ENCODE results near the gene NTRK1. TPM values are rescaled to one million over a fixed set of nuclear protein-coding genes. Genes with fewer than 3 reads are reported as not detected.
A peak's percentile ranks its signal among the peaks of the same experiment; 100 is the strongest.

NTRK1 gene
- total and polyA plus RNA-seq, 2 of the 4 experiments (the other 2 are of a cell fraction) = not detected

- Histone ChIP-seq H3K9me3 (ENCODE audit: control insufficient read depth, insufficient read depth, low read length) (no peaks in the 10 kb centered on the region), H3K9me1 (ENCODE audit: insufficient read depth, low read length) (no peaks in the 10 kb centered on the region), H3K4ac (ENCODE audit: low read depth, low read length) (no peak overlapping the region), H3K56ac (ENCODE audit: extremely low read depth, insufficient read depth, low read length) (no peak overlapping the region), H2AFZ (replicated peaks; ENCODE audit: low read length, poor library complexity) (peak overlapping the region; percentile 73), H4K20me1 (ENCODE audit: insufficient read depth, low read length) (0 out of 2 replicates have a peak, but pooled peaks cover 9% of the 10 kb centered on the region), H3K4me2 (ENCODE audit: low read depth, low read length) (peak overlapping the region; percentile 72), H3K4me3 (ENCODE audit: insufficient read depth, low read depth, low read length) (peak overlapping the region; percentile 13; the same call in 1 of the 2 replicates), H3K18ac (ENCODE audit: low read depth, low read length) (no peak overlapping the region), H3K27me3 (ENCODE audit: control insufficient read depth, insufficient read depth, low read length) (peaks cover 85% of the 10 kb centered on the region), H4K5ac (ENCODE audit: low read depth, low read length) (no peak overlapping the region), H4K91ac (ENCODE audit: insufficient read depth, low read depth, low read length) (no peak overlapping the region), H2BK20ac (ENCODE audit: low read depth, low read length) (no peak overlapping the region), H3K14ac (replicated peaks; ENCODE audit: low read depth, low read length) (no peak overlapping the region), H2AK9ac (replicated peaks; ENCODE audit: low read depth, low read length, poor library complexity) (peak overlapping the region; percentile 16), H4K8ac (ENCODE audit: low read depth in 2 of 2, low read length in 2 of 2) (no peak overlapping the region), H2AK5ac (ENCODE audit: low read depth, low read length) (no peak overlapping the region), H2BK120ac (ENCODE audit: low read depth, low read length) (no peak overlapping the region), H3K9ac (ENCODE audit: low read depth, low read length) (no peak overlapping the region), H3K79me1 (ENCODE audit: low read depth in 1 of 2, low read length in 2 of 2) (no peaks in the 10 kb centered on the region), H3K36me3 (ENCODE audit: control insufficient read depth, insufficient read depth, low read length) (no peaks in the 10 kb centered on the region), H3K23ac (ENCODE audit: low read depth, low read length) (0 out of 2 replicates have a peak overlapping the region, but pooled peaks have one; percentile 16), H3K4me1 (ENCODE audit: control insufficient read depth, insufficient read depth, low read length) (peaks cover 4% of the 10 kb centered on the region; the same call in 1 of the 2 replicates), H2BK5ac (ENCODE audit: low read depth, low read length, poor library complexity, severe bottlenecking) (no peak overlapping the region), H2BK15ac (ENCODE audit: low read depth, low read length) (no peak overlapping the region), H3K27ac (ENCODE audit: insufficient read depth, low read length) (no peak overlapping the region)
- dilution Hi-C loops (cut with HindIII; ENCODE audit: low sequenced_read_pairs, unreplicated experiment) (no loop called here), in situ Hi-C loops (cut with MboI; ENCODE audit: low sequenced_read_pairs) (no loop called here), intact Hi-C loops (cut with micrococcal nuclease) (loop anchor here (1.0 kb wide), 3 partner anchors 62 to 170 kb away; no protein-coding TSS in a partner anchor)
- WGBS, 2 experiments (ENCODE audit: extremely low coverage in 2 of 2, insufficient read length in 1 of 2) = 12% methylated on average over 14 of the region's 33 CpGs; no CpG with 5 or more reads in 1 of the 2 experiments
- ChIA-PET CTCF (interaction anchor here (0.7 to 3.6 kb wide), 21 partner anchors 11 to 212 kb away, joined by 3 to 28 read pairs (median 4); partner anchors contain the start of genes ISG20L2 and METTL25B), POLR2A (ENCODE audit: unreplicated experiment) (interaction anchor here (0.6 kb wide), 1 partner anchor 34 kb away, joined by 3 read pairs; no protein-coding TSS in a partner anchor)
- peak; percentile 37 for ATAC-seq (ENCODE audit: low read depth)
- no peak for DNase-seq
- TF ChIP-seq SMC3 (IDR thresholded peaks at IDR 0.05; ENCODE audit: low read depth, low read length) (no peak), BHLHE40 (IDR thresholded peaks at IDR 0.05; ENCODE audit: low read depth, low read length) (no peak), NFE2L2 (IDR thresholded peaks at IDR 0.05; ENCODE audit: low read depth, low read length) (no peak), MAZ (IDR thresholded peaks at IDR 0.05; ENCODE audit: borderline replicate concordance, low read depth, low read length) (no peak), POLR2A (IDR thresholded peaks at IDR 0.05; ENCODE audit: low read depth, low read length) (no peak), ELK1 (IDR thresholded peaks at IDR 0.05; ENCODE audit: borderline replicate concordance, low read depth, low read length) (no peak), FOS (IDR thresholded peaks at IDR 0.05; ENCODE audit: low read depth, low read length) (no peak), RAD21 (IDR thresholded peaks at IDR 0.05; ENCODE audit: low read length) (no peak)
- BruUV-seq (replicated peaks) = no TSS peak
Observed at GRCh38 chr1:156859523-156860112, 1.0 kb upstream of the NTRK1 start.
